IPS DF 19.7 (cell line): Measurements from ENCODE around the gene PCNX3.
"Not testable (repeated sequence)": the region's sequence is repeated elsewhere in the genome, so short reads cannot be mapped to it uniquely, and the experiment has no call there.

ENCODE experiments used
- DNase-seq: peaks from one replicate; pipeline ENCODE4 v3.0.0-alpha.2; 2013; ENCODE audit warnings: low read depth, low spot score

Gene PCNX3

GRCh38 chr11:65653229-65654225 lies 38.0 kb downstream of the PCNX3 start:
- DNase-seq = no peak

- DNase-seq = no peak
These were observed 39.1 kb downstream of the PCNX3 start for GRCh38 chr11:65654375-65655349.

- DNase-seq = no peak
These were observed 40.2 kb downstream of the PCNX3 start for GRCh38 chr11:65655570-65656332.

- no peak for DNase-seq
These were observed 41.9 kb downstream of the PCNX3 start for GRCh38 chr11:65657426-65657825.

GRCh38 chr11:65658174-65659021 lies 42.8 kb downstream of the PCNX3 start:
- DNase-seq = no peak

- DNase-seq = no peak
These were observed 44.5 kb downstream of the PCNX3 start for GRCh38 chr11:65660038-65660437.

- DNase-seq = not testable (repeated sequence)
These were observed 45.3 kb downstream of the PCNX3 start for GRCh38 chr11:65660908-65661307.

GRCh38 chr11:65661599-65662246 lies 46.1 kb downstream of the PCNX3 start:
- no peak for DNase-seq

- DNase-seq = no peak
These were observed 46.7 kb downstream of the PCNX3 start for GRCh38 chr11:65662247-65662798.

- DNase-seq = no peak
These were observed 47.4 kb downstream of the PCNX3 start, which contains the start of gene RELA for GRCh38 chr11:65662799-65663638. Gene RELA (minus strand): TSS chr11:65662916. CDS start chr11:65662832, 84 bp downstream.

- no peak for DNase-seq
These were observed 48.1 kb downstream of the PCNX3 start for GRCh38 chr11:65663639-65664200.

GRCh38 chr11:65672180-65672860 lies 56.7 kb downstream of the PCNX3 start:
- no peak for DNase-seq

- DNase-seq = no peak
These were observed 57.4 kb downstream of the PCNX3 start for GRCh38 chr11:65672982-65673381.

GRCh38 chr11:65680192-65680743 lies 64.7 kb downstream of the PCNX3 start:
- DNase-seq = no peak

- not testable (repeated sequence) for DNase-seq
These were observed 67.9 kb downstream of the PCNX3 start for GRCh38 chr11:65683480-65683879.

GRCh38 chr11:65685981-65686380 lies 70.4 kb downstream of the PCNX3 start:
- no peak for DNase-seq
